Measurements from ENCODE around the gene ADAMTS17. TPM values are rescaled to one million over a fixed set of nuclear protein-coding genes. Genes with fewer than 3 reads are reported as not detected.

Gene ADAMTS17
- polyA plus RNA-seq, 2 of the 4 experiments (the other 2 are of a cell fraction) = 0.05 TPM; not detected in 1

GRCh38 chr15:100192097-100193080 is 149.4 kb downstream of the ADAMTS17 start:
- H3K4me1 ChIP-seq = no peaks in the 10 kb centered on the region
- FAIRE-seq = no peak
- H3K27ac ChIP-seq = no peak overlapping the region
- no peak for ATAC-seq
- DNase-seq (ENCODE audit: low read depth in 1 of 2, low spot score in 1 of 2) = no peak
- H3K4me2 ChIP-seq = no peak overlapping the region
- no peaks in the 10 kb centered on the region; the same call in 2 of the 3 replicates for H3K9me3 ChIP-seq
- POLR2A ChIA-PET = no interaction called here
- CTCF ChIA-PET = no interaction called here
- 22% methylated on average over 14 of the region's 14 CpGs for WGBS (ENCODE audit: missing lambda C conversion rate)
- TF ChIP-seq RFX5 (IDR thresholded peaks at IDR 0.05) (no peak), RAD21 (conservative IDR thresholded peaks at IDR 0.05 in 1 of 2, IDR thresholded peaks at IDR 0.05 in 1 of 2) (no peak), HEYL (CRISPR knock-in tag; IDR thresholded peaks at IDR 0.05) (no peak), RARB (CRISPR knock-in tag; IDR thresholded peaks at IDR 0.05) (no peak), POLR2AphosphoS2 (conservative IDR thresholded peaks at IDR 0.05; ENCODE audit: low read length) (no peak), E2F6 (IDR thresholded peaks at IDR 0.05; ENCODE audit: borderline replicate concordance, low read depth) (no peak), MAFK (IDR thresholded peaks at IDR 0.05; ENCODE audit: partially characterized antibody) (no peak), MAX (IDR thresholded peaks at IDR 0.05) (no peak), TFCP2L1 (CRISPR knock-in tag; IDR thresholded peaks at IDR 0.05) (no peak), CTCF (IDR thresholded peaks at IDR 0.05) (no peak), HOXA7 (CRISPR knock-in tag; IDR thresholded peaks at IDR 0.05) (no peak), HOXB13 (CRISPR knock-in tag; IDR thresholded peaks at IDR 0.05; ENCODE audit: low read depth) (no peak)
- H3K4me3 ChIP-seq = no peak overlapping the region

GRCh38 chr15:100191161-100191560 is 150.6 kb downstream of the ADAMTS17 start:
- FAIRE-seq = no peak
- no peak overlapping the region for H3K4me3 ChIP-seq
- POLR2A ChIA-PET = no interaction called here

More at GRCh38 chr15:100191161-100191560, 150.6 kb downstream of the ADAMTS17 start:
- ATAC-seq = no peak
- Histone ChIP-seq H3K27ac (no peak overlapping the region), H3K4me1 (no peaks in the 10 kb centered on the region), H3K4me2 (no peak overlapping the region), H3K9me3 (peaks cover 5% of the 10 kb centered on the region; the same call in 2 of the 3 replicates)
- 41% methylated on average over 8 of the region's 8 CpGs for WGBS (ENCODE audit: missing lambda C conversion rate)
- CTCF ChIA-PET = no interaction called here
- TF ChIP-seq SREBF2 (IDR thresholded peaks at IDR 0.05) (no peak), TFCP2L1 (CRISPR knock-in tag; IDR thresholded peaks at IDR 0.05) (no peak), HMGXB4 (CRISPR knock-in tag; IDR thresholded peaks at IDR 0.05; ENCODE audit: borderline replicate concordance) (no peak), CEBPB (IDR thresholded peaks at IDR 0.05) (no peak), ESRRA (IDR thresholded peaks at IDR 0.05; ENCODE audit: borderline replicate concordance, low read length) (no peak), SMC3 (IDR thresholded peaks at IDR 0.05) (no peak), HDAC2 (IDR thresholded peaks at IDR 0.05) (no peak), FOSL2 (IDR thresholded peaks at IDR 0.05) (no peak), FOSL2 (CRISPR knock-in tag; IDR thresholded peaks at IDR 0.05) (no peak), EHF (CRISPR knock-in tag; IDR thresholded peaks at IDR 0.05) (no peak)
- DNase-seq (ENCODE audit: low read depth in 1 of 2, low spot score in 1 of 2) = no peak

Data from A549 (cell line).